IMR-90 (cell line): ENCODE results near the gene PBOV1. TPM values are rescaled to one million over a fixed set of nuclear protein-coding genes. Genes with fewer than 3 reads are reported as not detected.

Source experiments
- ATAC-seq: fragments of 200-7000 bp; cut with Tn5 transposase; 2 replicates; pipeline ENCODE4 v1.9.1; 2020; ENCODE audit warnings: low read depth, mild to moderate bottlenecking, moderate library complexity
- BruUV-seq: library from RNA; stranded (reverse); fragments of 400-500 nt; replicated peaks from 2 replicates; lab custom pipeline; 2021; lab: Mats Ljungman, UMichigan
- CTCF ChIA-PET: fragments of 300-600 bp; formaldehyde crosslinking; extraction: SDS; loops from one replicate; lab custom pipeline; 2021; ENCODE audit warnings: antibody characterized with exemption; lab: Yijun Ruan, JAX
- POLR2A ChIA-PET: fragments of 300-600 bp; sonication (Branson Sonifier 250); formaldehyde crosslinking; loops from one replicate; lab custom pipeline; 2022; ENCODE audit warnings: antibody characterized with exemption; ENCODE audit not compliant: unreplicated experiment; lab: Charles Lee
- DNase-seq: peaks from one replicate; pipeline ENCODE4 v3.0.0; 2013
- H2AFZ ChIP-seq: replicated peaks from 2 replicates; pipeline ENCODE3; 2013; ENCODE audit warnings: low read length, mild to moderate bottlenecking; ENCODE audit not compliant: poor library complexity
- H2AK5ac ChIP-seq: 2 replicates; pipeline ENCODE4 v1.6.1; 2013; ENCODE audit warnings: low read depth, low read length, inconsistent platforms
- H2AK9ac ChIP-seq: replicated peaks from 2 replicates; pipeline ENCODE3; 2013; ENCODE audit warnings: mild to moderate bottlenecking, low read depth, low read length, moderate library complexity; ENCODE audit not compliant: poor library complexity
- H2BK120ac ChIP-seq: 2 replicates; pipeline ENCODE4 v1.6.1; 2013; ENCODE audit warnings: low read depth, low read length, inconsistent platforms
- H2BK15ac ChIP-seq: 3 replicates; pipeline ENCODE4 v1.6.1; 2013; ENCODE audit warnings: low read depth, low read length, inconsistent platforms
- H2BK20ac ChIP-seq: 2 replicates; pipeline ENCODE4 v1.6.1; 2013; ENCODE audit warnings: low read depth, mild to moderate bottlenecking, inconsistent platforms, low read length, moderate library complexity
- H2BK5ac ChIP-seq: 2 replicates; pipeline ENCODE4 v1.6.1; 2013; ENCODE audit warnings: mild to moderate bottlenecking, low read depth, low read length, inconsistent platforms; ENCODE audit not compliant: poor library complexity, severe bottlenecking
- H3K14ac ChIP-seq: replicated peaks from 2 replicates; pipeline ENCODE4 v1.6.1; 2013; ENCODE audit warnings: low read depth, low read length, inconsistent platforms
- H3K18ac ChIP-seq: 2 replicates; pipeline ENCODE4 v1.6.1; 2013; ENCODE audit warnings: low read depth, low read length, control low read depth
- H3K23ac ChIP-seq: 2 replicates; pipeline ENCODE4 v1.6.1; 2013; ENCODE audit warnings: low read depth, low read length, inconsistent platforms
- H3K27ac ChIP-seq: 2 replicates; pipeline ENCODE4 v1.5.1; 2013; ENCODE audit warnings: mild to moderate bottlenecking, control low read depth, low read length; ENCODE audit not compliant: insufficient read depth
- H3K27me3 ChIP-seq: 2 replicates; pipeline ENCODE4 v1.6.1; 2013; ENCODE audit warnings: low read length; ENCODE audit not compliant: control insufficient read depth, insufficient read depth
- H3K36me3 ChIP-seq: 2 replicates; pipeline ENCODE4 v1.6.1; 2013; ENCODE audit warnings: low read length, mixed read lengths; ENCODE audit not compliant: control insufficient read depth, insufficient read depth
- H3K4ac ChIP-seq: 2 replicates; pipeline ENCODE4 v1.6.1; 2013; ENCODE audit warnings: low read depth, low read length, inconsistent platforms
- H3K4me1 ChIP-seq: 2 replicates; pipeline ENCODE4 v1.6.1; 2013; ENCODE audit warnings: low read length, mixed read lengths; ENCODE audit not compliant: control insufficient read depth, insufficient read depth
- H3K4me2 ChIP-seq: 2 replicates; pipeline ENCODE4 v1.6.1; 2013; ENCODE audit warnings: low read depth, mild to moderate bottlenecking, control low read depth, low read length, moderate library complexity
- H3K4me3 ChIP-seq: 2 replicates; pipeline ENCODE4 v1.5.1; 2013; ENCODE audit warnings: low read depth, mild to moderate bottlenecking, control low read depth, low read length, moderate library complexity; ENCODE audit not compliant: insufficient read depth
- H3K56ac ChIP-seq: 2 replicates; pipeline ENCODE4 v1.6.1; 2013; ENCODE audit warnings: low read length, inconsistent platforms; ENCODE audit not compliant: insufficient read depth; ENCODE audit errors: extremely low read depth
- H3K79me1 ChIP-seq, 2 experiments: 2 replicates each; pipeline ENCODE4 v1.6.1; 2013; ENCODE audit warnings: low read length in 2 of 2, inconsistent platforms in 1 of 2, low read depth in 1 of 2
- H3K9ac ChIP-seq: 2 replicates; pipeline ENCODE4 v1.6.1; 2013; ENCODE audit warnings: low read depth, low read length, control low read depth
- H3K9me1 ChIP-seq: 2 replicates; pipeline ENCODE4 v1.6.1; 2013; ENCODE audit warnings: low read length, inconsistent platforms; ENCODE audit not compliant: insufficient read depth
- H3K9me3 ChIP-seq: 2 replicates; pipeline ENCODE4 v1.6.1; 2013; ENCODE audit warnings: low read length; ENCODE audit not compliant: control insufficient read depth, insufficient read depth
- H4K20me1 ChIP-seq: 2 replicates; pipeline ENCODE4 v1.6.1; 2013; ENCODE audit warnings: low read length, inconsistent platforms; ENCODE audit not compliant: insufficient read depth
- H4K5ac ChIP-seq: 2 replicates; pipeline ENCODE4 v1.6.1; 2013; ENCODE audit warnings: mild to moderate bottlenecking, low read depth, low read length, control low read depth
- H4K8ac ChIP-seq, 2 experiments: 2 replicates each; pipeline ENCODE4 v1.6.1; 2013; ENCODE audit warnings: low read depth in 2 of 2, low read length in 2 of 2, control low read depth in 1 of 2, inconsistent platforms in 1 of 2
- H4K91ac ChIP-seq: 2 replicates; pipeline ENCODE4 v1.6.1; 2013; ENCODE audit warnings: low read depth, low read length, inconsistent platforms; ENCODE audit not compliant: insufficient read depth
- MAFK ChIP-seq: IDR thresholded peaks from 2 replicates; pipeline ENCODE4 v1.6.1; 2012; ENCODE audit warnings: low read depth, low read length, improper control_type of control experiment
- MAZ ChIP-seq: IDR thresholded peaks from 2 replicates; pipeline ENCODE4 v1.6.1; 2012; ENCODE audit warnings: low read depth, mild to moderate bottlenecking, low read length, improper control_type of control experiment, moderate library complexity, borderline replicate concordance
- MXI1 ChIP-seq: IDR thresholded peaks from 2 replicates; pipeline ENCODE4 v1.6.1; 2012; ENCODE audit warnings: low read depth, mild to moderate bottlenecking, low read length, moderate library complexity, borderline replicate concordance
- NFE2L2 ChIP-seq: fragments of 150-350 bp; IDR thresholded peaks from 2 replicates; pipeline ENCODE4 v1.6.1; 2016; ENCODE audit warnings: low read depth, mild to moderate bottlenecking, low read length
- POLR2A ChIP-seq: IDR thresholded peaks from 2 replicates; pipeline ENCODE4 v1.6.1; 2012; ENCODE audit warnings: mild to moderate bottlenecking, low read depth, low read length
- RAD21 ChIP-seq: IDR thresholded peaks from 2 replicates; pipeline ENCODE4 v1.6.1; 2012; ENCODE audit warnings: low read length, improper control_type of control experiment
- SMC3 ChIP-seq: fragments of 150-350 bp; IDR thresholded peaks from 2 replicates; pipeline ENCODE4 v1.6.1; 2016; ENCODE audit warnings: low read depth, mild to moderate bottlenecking, antibody characterized with exemption, low read length, moderate library complexity
- dilution Hi-C: fragments of 300-500 bp; cut with HindIII; formaldehyde crosslinking; loops from one replicate; pipeline ENCODE4 v1.14.3; 2018; ENCODE audit warnings: low sequenced_read_pairs; ENCODE audit not compliant: unreplicated experiment
- in situ Hi-C: fragments of 300-500 bp; cut with MboI; formaldehyde crosslinking; loops from 3 replicates; pipeline ENCODE4 v1.14.3; 2019; ENCODE audit warnings: low sequenced_read_pairs, inconsistent platforms, mixed read lengths
- intact Hi-C: fragments of 100-400 bp; cut with micrococcal nuclease; formaldehyde crosslinking; loops from 2 replicates; pipeline ENCODE4 v1.10.0; 2022
- polyA plus RNA-seq, 3 experiments: library from polyadenylated mRNA; depleted of rRNA; stranded (reverse); fragments of >200 nt; gene quantifications; 2 replicates each; pipeline ENCODE4 v1.2.3, GENCODE V29; 2012; ENCODE audit warnings: low replicate concordance in 1 of 3
- total RNA-seq: library from RNA; depleted of rRNA; stranded (reverse); fragments of >200 nt; gene quantifications from 2 replicates; pipeline ENCODE4 v1.2.3, GENCODE V29; 2012
- TF ChIP-seq, protein P1 (sequence below): fragments of 150-350 bp; IDR thresholded peaks from 2 replicates; pipeline ENCODE4 v1.6.1; 2016; ENCODE audit warnings: low read depth, mild to moderate bottlenecking, low read length, moderate library complexity, borderline replicate concordance
- TF ChIP-seq, protein P2 (sequence below): conservative IDR thresholded peaks from 2 replicates; pipeline ENCODE4 v1.5.1; 2012; ENCODE audit warnings: mild to moderate bottlenecking, low read depth, low read length, improper control_type of control experiment

The PBOV1 gene
- total and polyA plus RNA-seq, 2 of the 4 experiments (the other 2 are of a cell fraction): not detected

GRCh38 chr6:138204303-138204702 is 14.0 kb downstream of the PBOV1 start:
- Histone ChIP-seq H3K56ac (no peak overlapping the region), H3K4ac (no peak overlapping the region), H2BK15ac (no peak overlapping the region), H4K5ac (no peak overlapping the region), H3K79me1 (no peaks in the 10 kb centered on the region), H4K8ac (no peak overlapping the region), H3K27me3 (peaks cover 2% of the 10 kb centered on the region; the same call in 1 of the 2 replicates), H2AK5ac (no peak overlapping the region), H4K20me1 (no peaks in the 10 kb centered on the region), H4K91ac (no peak overlapping the region), H3K4me2 (no peak overlapping the region), H3K23ac (no peak overlapping the region), H2BK20ac (no peak overlapping the region), H3K36me3 (no peaks in the 10 kb centered on the region), H2AFZ (no peak overlapping the region), H3K27ac (no peak overlapping the region), H3K9ac (no peak overlapping the region), H3K18ac (no peak overlapping the region), H3K9me1 (no peaks in the 10 kb centered on the region), H2AK9ac (no peak overlapping the region), H3K4me3 (no peak overlapping the region), H2BK120ac (no peak overlapping the region), H3K14ac (no peak overlapping the region), H2BK5ac (no peak overlapping the region), H3K9me3 (no peaks in the 10 kb centered on the region), H3K4me1 (no peaks in the 10 kb centered on the region)
- ChIA-PET POLR2A (no interaction called here), CTCF (no interaction called here)
- dilution Hi-C loops: no loop called here
- ATAC-seq (no peak), DNase-seq (no peak)
- intact Hi-C loops: no loop called here
- in situ Hi-C loops: no loop called here
- TF ChIP-seq NFE2L2 (no peak), SMC3 (no peak), RAD21 (no peak), POLR2A (no peak), MAFK (no peak), MAZ (no peak), MXI1 (no peak)
- TF ChIP-seq, protein P1, sequence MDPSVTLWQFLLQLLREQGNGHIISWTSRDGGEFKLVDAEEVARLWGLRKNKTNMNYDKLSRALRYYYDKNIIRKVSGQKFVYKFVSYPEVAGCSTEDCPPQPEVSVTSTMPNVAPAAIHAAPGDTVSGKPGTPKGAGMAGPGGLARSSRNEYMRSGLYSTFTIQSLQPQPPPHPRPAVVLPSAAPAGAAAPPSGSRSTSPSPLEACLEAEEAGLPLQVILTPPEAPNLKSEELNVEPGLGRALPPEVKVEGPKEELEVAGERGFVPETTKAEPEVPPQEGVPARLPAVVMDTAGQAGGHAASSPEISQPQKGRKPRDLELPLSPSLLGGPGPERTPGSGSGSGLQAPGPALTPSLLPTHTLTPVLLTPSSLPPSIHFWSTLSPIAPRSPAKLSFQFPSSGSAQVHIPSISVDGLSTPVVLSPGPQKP: no peak
- TF ChIP-seq, protein P2, sequence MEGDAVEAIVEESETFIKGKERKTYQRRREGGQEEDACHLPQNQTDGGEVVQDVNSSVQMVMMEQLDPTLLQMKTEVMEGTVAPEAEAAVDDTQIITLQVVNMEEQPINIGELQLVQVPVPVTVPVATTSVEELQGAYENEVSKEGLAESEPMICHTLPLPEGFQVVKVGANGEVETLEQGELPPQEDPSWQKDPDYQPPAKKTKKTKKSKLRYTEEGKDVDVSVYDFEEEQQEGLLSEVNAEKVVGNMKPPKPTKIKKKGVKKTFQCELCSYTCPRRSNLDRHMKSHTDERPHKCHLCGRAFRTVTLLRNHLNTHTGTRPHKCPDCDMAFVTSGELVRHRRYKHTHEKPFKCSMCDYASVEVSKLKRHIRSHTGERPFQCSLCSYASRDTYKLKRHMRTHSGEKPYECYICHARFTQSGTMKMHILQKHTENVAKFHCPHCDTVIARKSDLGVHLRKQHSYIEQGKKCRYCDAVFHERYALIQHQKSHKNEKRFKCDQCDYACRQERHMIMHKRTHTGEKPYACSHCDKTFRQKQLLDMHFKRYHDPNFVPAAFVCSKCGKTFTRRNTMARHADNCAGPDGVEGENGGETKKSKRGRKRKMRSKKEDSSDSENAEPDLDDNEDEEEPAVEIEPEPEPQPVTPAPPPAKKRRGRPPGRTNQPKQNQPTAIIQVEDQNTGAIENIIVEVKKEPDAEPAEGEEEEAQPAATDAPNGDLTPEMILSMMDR: no peak
- no TSS peak for BruUV-seq
